HepG2 (cell line): ENCODE data around the gene PGAP1. TPM values are rescaled to one million over a fixed set of nuclear protein-coding genes. Genes with fewer than 3 reads are reported as not detected.

ENCODE experiments used
- ATAC-seq: fragments of 200-7000 bp; cut with Tn5 transposase; 3 replicates; pipeline ENCODE4 v1.9.1; 2020; ENCODE audit warnings: mild to moderate bottlenecking, moderate library complexity
- BruUV-seq: library from RNA; stranded (reverse); fragments of 400-500 nt; replicated peaks from 2 replicates; lab custom pipeline; 2021; lab: Mats Ljungman, UMichigan
- CTCF ChIA-PET: fragments of 300-600 bp; formaldehyde crosslinking; extraction: SDS; loops from one replicate; lab custom pipeline; 2021; ENCODE audit warnings: low total read pairs, inconsistent platforms, low intra/inter-chr PET ratio; lab: Yijun Ruan, JAX
- POLR2A ChIA-PET: fragments of 350-600 bp; sonication (Branson Sonifier 250); formaldehyde crosslinking; loops from one replicate; lab custom pipeline; 2020; ENCODE audit warnings: antibody characterized with exemption, inconsistent platforms; lab: Yijun Ruan, JAX
- DNase-seq: peaks from one replicate; pipeline ENCODE4 v3.0.0-alpha.2; 2015; ENCODE audit warnings: low spot score
- FAIRE-seq: peaks from 3 replicates; lab custom pipeline; 2011; peaks lifted over from hg19 to GRCh38; lab: Jason Lieb, UNC
- H2AFZ ChIP-seq: one replicate; pipeline ENCODE4 v1.6.1; 2011; ENCODE audit warnings: low read length, inconsistent platforms
- H3K27ac ChIP-seq: fragments of 300-600 bp; 3 replicates; pipeline ENCODE4 v1.8.0; 2011; ENCODE audit warnings: mixed run types, mild to moderate bottlenecking, mixed read lengths, low read length, inconsistent platforms; ENCODE audit not compliant: insufficient read depth; ENCODE audit errors: extremely low read length
- H3K27me3 ChIP-seq, 2 experiments: fragments of 200-600 bp in 1 of 2; 2 replicates in 1 of 2; 3 replicates in 1 of 2; pipeline versions ENCODE4 v1.6.0 to v1.8.0; 2011; ENCODE audit warnings: low read length in 2 of 2, mild to moderate bottlenecking in 2 of 2, moderate library complexity in 2 of 2, inconsistent platforms in 1 of 2; ENCODE audit not compliant: insufficient read depth in 2 of 2, control insufficient read depth in 1 of 2
- H3K36me3 ChIP-seq, 2 experiments: fragments of 200-600 bp in 1 of 2; replicated peaks in 1 of 2; 2 replicates in 1 of 2; 3 replicates in 1 of 2; pipeline versions ENCODE4 v1.5.1 to v1.8.0; 2011; ENCODE audit warnings: low read length in 2 of 2, inconsistent platforms in 1 of 2; ENCODE audit not compliant: insufficient read depth in 2 of 2, control insufficient read depth in 1 of 2
- H3K4me1 ChIP-seq: 2 replicates; pipeline ENCODE4 v1.5.1; 2012; ENCODE audit warnings: low read length, inconsistent platforms; ENCODE audit not compliant: insufficient read depth
- H3K4me2 ChIP-seq: 2 replicates; pipeline ENCODE4 v1.6.0; 2011; ENCODE audit warnings: low read depth, low read length, inconsistent platforms
- H3K4me3 ChIP-seq, 3 experiments: fragments of 200-600 bp in 1 of 3; sonication (generic), shearing (Covaris generic) in 1 of 3; replicated peaks in 1 of 3; 2 replicates each; pipeline ENCODE4 v1.5.1; 2011 to 2016; ENCODE audit warnings: low read length in 3 of 3, inconsistent platforms in 2 of 3, low read depth in 2 of 3, mild to moderate bottlenecking in 2 of 3, control low read depth in 1 of 3, mixed read lengths in 1 of 3; ENCODE audit not compliant: insufficient read depth in 1 of 3
- H3K79me2 ChIP-seq: one replicate; pipeline ENCODE4 v1.6.1; 2011; ENCODE audit warnings: low read length, inconsistent platforms; ENCODE audit not compliant: insufficient read depth
- H3K9ac ChIP-seq: 2 replicates; pipeline ENCODE4 v1.6.0; 2011; ENCODE audit warnings: mild to moderate bottlenecking, low read depth, low read length, inconsistent platforms; ENCODE audit not compliant: insufficient read depth
- H3K9me3 ChIP-seq: 2 replicates; pipeline ENCODE4 v1.5.1; 2012; ENCODE audit warnings: mild to moderate bottlenecking, low read length
- H4K20me1 ChIP-seq: 2 replicates; pipeline ENCODE4 v1.6.0; 2011; ENCODE audit warnings: inconsistent platforms, mild to moderate bottlenecking, low read length, moderate library complexity; ENCODE audit not compliant: insufficient read depth
- CBX5 ChIP-seq: sonication (generic); formaldehyde crosslinking; IDR thresholded peaks from 2 replicates; pipeline ENCODE4 v1.4.0; 2020; ENCODE audit warnings: missing genetic modification reagents, borderline replicate concordance
- GATA4 ChIP-seq: sonication (generic); IDR thresholded peaks from 2 replicates; pipeline ENCODE4 v1.6.1; 2016; ENCODE audit warnings: antibody characterized with exemption, low read depth, borderline replicate concordance
- TFE3 ChIP-seq: IDR thresholded peaks from 2 replicates; pipeline ENCODE4 v1.6.1; 2016
- YY1 ChIP-seq: IDR thresholded peaks from 2 replicates; pipeline ENCODE4 v1.6.1; 2011; ENCODE audit warnings: low read length, low read depth, moderate library complexity, mild to moderate bottlenecking; ENCODE audit not compliant: insufficient read depth, insufficient replicate concordance
- ZNF670 ChIP-seq: sonication (generic); formaldehyde crosslinking; IDR thresholded peaks from 2 replicates; pipeline ENCODE4 v1.8.0; 2022; ENCODE audit warnings: mild to moderate bottlenecking, missing genetic modification reagents, borderline replicate concordance
- ZNF883 ChIP-seq: sonication (generic); formaldehyde crosslinking; IDR thresholded peaks from 2 replicates; pipeline ENCODE4 v1.5.1; 2020; ENCODE audit warnings: mild to moderate bottlenecking, missing genetic modification reagents; ENCODE audit errors: not compliant biosample characterization
- WGBS: methylation state at CpG from one replicate; pipeline ENCODE4 v1.1.6; 2017; ENCODE audit warnings: low lambda C conversion rate; 5-methylcytosine and 5-hydroxymethylcytosine counted together
- in situ Hi-C: cut with HindIII; loops from 2 replicates; pipeline ENCODE4 v1.10.0; 2017; ENCODE audit warnings: low pct_unique_long_range_greater_than_20kb; ENCODE audit not compliant: extremely low pct_ligation_motif_present
- intact Hi-C: fragments of 100-400 bp; cut with micrococcal nuclease; formaldehyde crosslinking; loops from one replicate; pipeline ENCODE4 v1.10.0; 2022; ENCODE audit not compliant: unreplicated experiment
- polyA plus RNA-seq, 8 experiments: library from polyadenylated mRNA; depleted of rRNA in 3 of 8; stranded (reverse) in 7 of 8; unstranded in 1 of 8; fragments of >200 nt; fragmentation: Illumina TruSeq in 4 of 8; extraction: Trizol in 4 of 8; gene quantifications; 2 replicates each; pipeline versions ENCODE4 v1.2.1 to v1.2.3, GENCODE V29; 2011 to 2016; ENCODE audit warnings: low read depth in 4 of 8, missing spikeins in 1 of 8, mixed read lengths in 1 of 8; ENCODE audit not compliant: insufficient read depth in 1 of 8
- total RNA-seq, 5 experiments: library from RNA; depleted of rRNA; stranded (reverse); fragments of >200 nt; fragmentation: Illumina TruSeq; extraction: Trizol; gene quantifications; 2 replicates each; pipeline ENCODE4 v1.2.3, GENCODE V29; 2016; ENCODE audit warnings: low read depth in 1 of 5
- TF ChIP-seq, protein P1 (sequence below): sonication (generic); formaldehyde crosslinking; IDR thresholded peaks from 2 replicates; pipeline ENCODE4 v1.8.1; 2023; ENCODE audit warnings: mild to moderate bottlenecking, missing genetic modification reagents, borderline replicate concordance
- TF ChIP-seq, protein P2 (sequence below): sonication (generic); formaldehyde crosslinking; IDR thresholded peaks from 2 replicates; pipeline ENCODE4 v1.4.0; 2020; ENCODE audit warnings: mild to moderate bottlenecking, missing genetic modification reagents

The PGAP1 gene
- total and polyA plus RNA-seq, 2 of the 13 experiments (the other 11 are each of a cell fraction or from before 2014, with no cell fraction given), result 4.1 to 6.4 TPM

DNA sequence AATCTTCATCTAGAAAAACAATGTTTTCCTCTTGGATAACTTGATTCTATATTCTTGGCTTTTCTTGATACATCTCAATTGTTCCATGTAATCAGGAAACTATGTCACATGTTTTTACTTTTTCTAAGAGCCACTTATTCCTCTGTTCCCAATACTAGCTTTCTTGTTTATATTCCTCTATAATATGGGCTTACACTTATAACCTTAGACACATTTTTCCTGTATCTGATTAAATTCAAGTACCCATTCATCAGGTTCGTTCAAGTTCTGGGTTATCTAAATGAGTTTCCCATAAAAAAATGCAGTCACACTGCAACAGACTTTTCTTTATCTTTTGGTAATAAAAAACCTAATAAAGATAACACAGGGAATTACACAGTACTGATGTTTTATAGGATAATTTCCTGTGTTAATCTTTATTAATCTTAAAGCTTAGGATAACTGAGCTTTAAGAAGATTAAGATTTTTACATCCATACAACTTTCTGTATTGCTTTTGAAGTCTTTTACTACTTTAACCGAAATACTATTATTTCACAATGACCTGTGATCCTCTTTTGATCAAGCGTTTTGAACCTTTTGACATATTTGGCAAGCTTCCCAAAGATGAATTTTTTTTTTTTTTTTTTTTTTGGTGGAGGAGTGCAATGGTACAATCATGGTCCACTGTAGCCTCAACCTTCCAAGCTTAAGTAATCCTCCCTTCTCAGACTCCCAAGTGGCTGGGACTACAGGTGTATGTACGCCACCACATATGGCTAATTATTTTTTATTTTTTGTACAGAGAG, 73.0 kb downstream of the PGAP1 start:
- Histone ChIP-seq H3K27ac (no peak overlapping the region), H3K79me2 (no peaks in the 10 kb centered on the region), H3K9ac (no peak overlapping the region), H3K9me3 (no peaks in the 10 kb centered on the region), H3K4me1 (peaks cover 6% of the 10 kb centered on the region; the same call in 1 of the 2 replicates), H3K36me3 (peaks cover 0 to 3% of the 10 kb centered on the region in 2 experiments; a peak in 2 of 5 replicates), H4K20me1 (no peaks in the 10 kb centered on the region), H3K4me2 (no peak overlapping the region), H2AFZ (no peak overlapping the region), H3K4me3 (no peak overlapping the region), H3K27me3 (no peaks in the 10 kb centered on the region)
- TF ChIP-seq, protein P1, sequence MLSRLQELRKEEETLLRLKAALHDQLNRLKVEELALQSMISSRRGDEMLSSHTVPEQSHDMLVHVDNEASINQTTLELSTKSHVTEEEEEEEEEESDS, result no peak
- TF ChIP-seq CBX5 (CRISPR knock-in tag) (no peak), TFE3 (no peak), ZNF883 (no peak), GATA4 (no peak)
- ATAC-seq, result no peak
- in situ Hi-C loops, result no loop called here
- 97% methylated on average over 4 of the region's 4 CpGs for WGBS
- ChIA-PET POLR2A (no interaction called here), CTCF (no interaction called here)
- no peak for DNase-seq
- intact Hi-C loops, result loop anchor here (5.0 to 10.0 kb wide), 2 partner anchors 74 to 161 kb away; partner anchors contain the start of gene PGAP1
- BruUV-seq, result no TSS peak
- no peak for FAIRE-seq

GRCh38 chr2:196851088-196851487, 75.4 kb downstream of the PGAP1 start:
- whole genome bisulfite sequencing, result 64% methylated on average over 1 of the region's 1 CpG
- CTCF ChIA-PET, result no interaction called here

More at GRCh38 chr2:196851088-196851487, 75.4 kb downstream of the PGAP1 start:
- Histone ChIP-seq H3K4me1 (peaks cover 6% of the 10 kb centered on the region; the same call in 1 of the 2 replicates), H3K27ac (no peak overlapping the region), H3K4me2 (no peak overlapping the region), H3K9ac (no peak overlapping the region), H3K79me2 (no peaks in the 10 kb centered on the region), H3K9me3 (no peaks in the 10 kb centered on the region), H3K4me3 (no peak overlapping the region), H3K27me3 (no peaks in the 10 kb centered on the region), H4K20me1 (no peaks in the 10 kb centered on the region), H3K36me3 (peaks cover 1 to 2% of the 10 kb centered on the region in 2 experiments; a peak in 3 of 5 replicates), H2AFZ (no peak overlapping the region)
- ATAC-seq (no peak; the same call in 2 of the 3 replicates), FAIRE-seq (no peak), DNase-seq (no peak)
- in situ Hi-C loops, result no loop called here
- intact Hi-C loops, result loop anchor here (5.0 to 10.0 kb wide), 2 partner anchors 76 to 164 kb away; partner anchors contain the start of gene PGAP1
- no TSS peak for BruUV-seq
- POLR2A ChIA-PET, result no interaction called here
- no peak for TF ChIP-seq YY1
- TF ChIP-seq, protein P2, sequence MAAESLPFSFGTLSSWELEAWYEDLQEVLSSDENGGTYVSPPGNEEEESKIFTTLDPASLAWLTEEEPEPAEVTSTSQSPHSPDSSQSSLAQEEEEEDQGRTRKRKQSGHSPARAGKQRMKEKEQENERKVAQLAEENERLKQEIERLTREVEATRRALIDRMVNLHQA (CRISPR knock-in tag), result no peak
- no peak for TF ChIP-seq ZNF670
